Measurements from ENCODE around the gene PTPRO. TPM values are rescaled to one million over a fixed set of nuclear protein-coding genes. Genes with fewer than 3 reads are reported as not detected.

PTPRO gene
- total RNA-seq, 1 donor from 2014 or later, result 5.2 TPM

DNA sequence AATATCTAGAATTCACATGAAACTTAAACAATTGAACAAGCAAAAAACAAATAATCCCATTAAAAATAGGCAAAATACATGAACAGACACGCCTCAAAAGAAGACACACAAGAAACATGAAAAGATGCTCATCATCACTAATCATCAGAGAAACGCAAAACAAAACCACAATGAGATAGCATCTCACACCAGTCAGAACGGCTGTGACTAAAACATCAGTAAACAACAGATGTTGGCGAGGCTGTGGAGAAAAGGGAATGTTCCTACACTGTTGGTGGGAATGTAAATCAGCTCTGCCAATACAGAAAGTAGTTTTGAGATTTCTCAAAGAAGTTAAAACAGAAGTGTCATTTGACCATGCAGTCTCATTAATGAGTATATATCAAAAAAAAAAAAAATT is 121.3 kb downstream of the PTPRO start:
- no peak for DNase-seq (ENCODE audit: low spot score)

DNA sequence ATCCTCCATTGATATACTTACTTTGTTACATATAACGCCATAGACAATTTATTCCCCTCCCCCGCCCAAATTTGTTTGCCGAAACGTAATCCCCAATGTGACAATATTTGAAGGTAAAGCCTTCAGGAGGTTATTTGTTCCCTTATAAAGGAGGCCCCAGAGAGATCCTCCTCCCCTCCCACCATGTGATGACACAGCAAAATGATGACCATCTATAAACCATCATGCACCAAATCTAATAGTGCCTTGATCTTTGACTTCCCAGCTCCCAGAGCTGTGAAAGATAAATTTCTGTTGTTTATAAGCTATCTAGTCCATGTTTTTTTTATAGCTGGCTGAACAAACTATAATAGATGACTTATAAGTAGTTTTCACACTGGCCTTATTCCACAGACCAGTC is 122.2 kb downstream of the PTPRO start:
- no peak for DNase-seq (ENCODE audit: low spot score)

DNA sequence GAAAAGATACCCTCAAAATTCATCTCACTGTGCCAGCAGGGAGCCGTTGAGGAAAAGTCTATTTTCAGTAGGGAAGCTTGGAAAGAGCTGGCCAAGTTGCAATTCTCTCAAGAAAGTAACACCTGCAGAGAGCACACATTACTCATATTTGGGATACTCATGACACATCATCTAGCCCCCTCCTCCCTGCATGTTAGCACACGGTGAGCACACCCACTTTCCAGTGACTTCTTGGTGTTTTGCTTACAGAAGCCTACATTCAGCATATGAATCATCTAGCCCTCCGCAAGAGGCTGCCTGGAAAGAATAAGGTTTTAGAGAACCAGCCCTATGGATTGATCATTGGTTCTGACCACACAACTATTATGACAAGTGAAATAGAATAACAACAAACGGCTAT is 124.5 kb downstream of the PTPRO start:
- DNase-seq (ENCODE audit: low spot score), result no peak

DNA sequence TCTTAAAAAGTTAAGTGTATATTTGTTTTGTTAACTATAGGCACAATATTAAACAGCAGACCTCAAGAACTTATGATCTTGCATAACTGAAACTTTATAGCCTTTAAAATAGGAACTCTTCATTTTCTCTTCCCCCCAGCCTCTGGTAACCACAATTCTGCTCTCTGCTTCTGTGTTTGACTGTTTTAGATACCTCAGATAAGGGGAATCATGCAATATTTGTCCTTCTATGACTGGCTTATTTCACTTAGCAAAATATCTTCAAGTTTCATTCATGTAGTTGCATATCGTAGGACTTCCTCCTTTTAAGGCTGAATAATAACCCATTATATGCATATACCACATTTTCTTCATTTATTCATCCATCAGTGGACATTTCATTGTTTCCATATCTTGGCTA is 131.3 kb downstream of the PTPRO start:
- DNase-seq (ENCODE audit: low spot score), result no peak

DNA sequence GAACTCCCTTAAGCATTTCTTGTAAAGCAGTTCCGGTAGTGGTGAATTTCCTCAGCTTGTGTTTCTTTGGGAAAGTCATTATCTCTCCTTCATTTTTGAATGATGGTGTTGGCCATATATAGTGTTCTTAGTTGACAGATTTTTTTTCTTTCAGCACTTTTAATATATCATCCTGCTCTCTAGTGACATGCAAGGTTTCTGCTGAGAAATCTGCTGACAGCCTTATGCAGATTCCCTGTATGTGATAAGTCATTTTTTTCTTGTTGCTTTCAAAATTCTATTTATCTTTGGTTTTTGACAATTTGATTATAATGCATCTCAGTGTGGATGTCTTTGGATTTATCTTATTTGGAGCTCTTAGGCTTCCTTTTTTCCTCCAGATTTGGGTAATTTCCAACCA is 135.7 kb downstream of the PTPRO start:
- DNase-seq (ENCODE audit: low spot score), result no peak

DNA sequence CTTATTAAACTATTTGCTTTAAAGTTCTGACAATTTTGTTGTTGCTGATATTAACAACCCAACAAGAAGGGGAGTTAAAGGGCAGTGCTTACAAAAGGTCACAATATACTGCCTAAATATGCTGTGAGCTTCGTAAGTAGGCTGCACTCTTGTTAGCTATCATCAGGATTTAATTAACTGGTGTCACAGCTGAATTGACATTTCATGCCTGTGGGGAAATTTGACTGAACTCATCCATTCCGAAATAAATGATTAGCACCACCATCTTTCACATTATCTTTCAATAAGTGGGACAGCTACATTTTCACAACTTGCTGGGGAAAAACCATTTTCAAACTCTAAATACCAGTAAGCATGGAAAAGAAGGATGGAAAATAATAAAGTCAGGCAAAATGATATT is 146.6 kb downstream of the PTPRO start:
- no peak for DNase-seq (ENCODE audit: low spot score)

GRCh38 chr12:15469356-15469755 is 147.0 kb downstream of the PTPRO start:
- DNase-seq (ENCODE audit: low spot score), result no peak

GRCh38 chr12:15472036-15472435 is 149.7 kb downstream of the PTPRO start:
- DNase-seq (ENCODE audit: low spot score), result no peak

DNA sequence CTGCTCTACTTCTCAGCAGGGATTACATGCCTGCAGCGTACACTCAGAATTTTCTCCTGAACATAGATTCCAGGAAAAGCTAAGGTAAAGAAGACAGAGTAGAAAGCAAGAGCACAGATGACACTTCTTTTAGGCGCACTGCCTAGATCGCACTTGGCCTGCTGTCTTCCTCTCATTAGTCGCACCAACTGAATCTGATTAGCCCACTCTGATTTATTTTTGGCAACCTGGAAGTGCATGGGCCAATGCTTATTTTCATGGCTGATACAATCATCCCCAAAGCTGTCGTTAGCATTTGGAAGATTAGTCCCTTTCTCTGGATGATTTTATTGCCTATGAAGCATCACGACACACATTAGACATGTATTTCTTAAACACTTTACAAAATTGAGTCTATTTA is 152.5 kb downstream of the PTPRO start:
- DNase-seq (ENCODE audit: low spot score), result no peak

DNA sequence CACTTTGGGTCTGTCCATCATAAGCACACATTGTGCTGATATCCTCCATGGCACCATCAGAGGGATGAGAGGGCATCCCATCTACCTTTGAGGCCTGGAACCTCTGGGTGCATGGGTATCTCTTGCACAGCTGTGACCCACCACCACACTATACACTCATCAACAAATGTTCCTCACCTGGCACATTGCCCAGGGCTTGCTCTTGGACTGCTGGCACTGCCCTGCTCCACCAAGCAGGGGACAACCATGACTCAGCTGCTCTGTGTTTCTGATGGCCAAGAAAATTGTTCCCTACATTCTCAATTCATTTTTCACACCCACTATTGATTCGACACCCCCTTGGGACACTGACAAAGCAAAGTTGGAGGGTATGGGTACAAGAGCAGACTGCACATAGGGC is 155.5 kb downstream of the PTPRO start:
- DNase-seq (ENCODE audit: low spot score), result no peak

DNA sequence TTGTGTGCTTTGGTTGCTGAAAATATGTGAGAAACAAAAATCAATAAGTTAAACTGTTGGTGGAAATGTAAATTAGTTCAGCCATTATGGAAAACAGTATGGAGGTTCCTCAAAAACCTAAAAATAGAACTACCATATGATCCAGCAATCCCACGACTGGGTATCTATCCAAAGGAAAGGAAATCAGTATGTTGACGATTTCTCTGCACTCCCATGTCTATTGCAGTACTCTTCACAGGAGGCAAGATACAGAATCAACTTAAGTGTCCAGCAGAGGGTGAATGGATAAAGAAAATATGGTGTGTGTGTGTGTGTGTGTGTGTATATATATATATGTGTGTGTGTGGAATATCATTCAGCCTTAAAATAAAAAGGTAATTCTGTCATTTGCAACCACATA is 159.5 kb downstream of the PTPRO start:
- DNase-seq (ENCODE audit: low spot score), result no peak

- DNase-seq (ENCODE audit: low spot score), result no peak
These were observed 163.2 kb downstream of the PTPRO start for GRCh38 chr12:15485466-15485865.

DNA sequence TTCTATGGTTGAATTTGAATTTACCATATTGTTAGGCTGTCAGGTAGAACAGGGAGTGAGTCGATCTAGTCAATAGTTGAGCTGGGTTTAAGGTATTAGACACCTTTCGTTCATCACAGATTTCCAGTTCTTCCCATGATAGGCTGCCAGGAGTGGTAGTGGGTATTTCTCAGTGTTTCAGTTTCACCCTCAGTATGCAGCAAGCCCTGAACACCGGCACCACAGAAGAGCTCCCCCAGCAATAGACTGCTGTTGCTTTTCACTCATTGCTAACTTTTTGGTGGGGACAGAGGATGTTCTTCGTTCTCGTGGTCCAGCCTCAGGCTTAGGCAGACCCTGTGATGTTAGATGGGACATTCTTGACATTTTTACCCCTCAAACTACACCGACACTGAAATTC is 164.6 kb downstream of the PTPRO start:
- no peak for DNase-seq (ENCODE audit: low spot score)

- DNase-seq (ENCODE audit: low spot score), result no peak
These were observed 166.2 kb downstream of the PTPRO start for GRCh38 chr12:15488481-15488880.

DNA sequence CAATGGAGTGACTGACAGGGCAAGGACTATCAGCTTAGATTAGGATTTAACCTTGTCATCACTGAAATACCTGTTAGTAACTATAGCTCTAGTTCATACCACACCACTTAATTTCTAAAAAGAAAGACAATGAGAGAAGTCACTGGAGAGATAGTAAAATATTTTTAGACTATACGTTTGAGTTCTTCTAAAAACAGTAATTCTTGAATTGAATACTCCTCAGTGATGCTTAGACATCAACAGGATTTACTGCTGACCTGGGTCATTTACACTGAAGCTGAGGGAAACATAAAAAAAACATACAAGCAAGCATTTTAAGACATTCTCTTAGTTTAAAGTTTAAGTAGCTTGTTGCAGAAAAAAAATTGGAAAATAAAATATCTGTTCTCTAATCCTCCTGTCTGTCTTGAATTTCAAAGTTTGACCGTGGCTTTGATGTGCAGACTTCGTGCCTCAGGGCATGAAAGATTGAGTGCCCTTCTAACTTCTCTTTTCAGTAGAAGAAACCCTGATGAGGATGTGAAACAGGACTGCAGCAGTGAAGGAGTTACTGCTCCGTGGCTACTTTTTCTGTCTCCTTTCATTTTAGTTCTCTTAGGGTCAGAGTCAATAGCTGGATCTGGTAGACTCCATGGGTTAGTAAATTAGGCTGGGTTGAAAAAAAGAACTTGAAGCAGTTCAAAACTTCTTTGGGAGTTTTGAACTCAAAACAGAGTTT is 172.2 kb downstream of the PTPRO start:
- DNase-seq (ENCODE audit: low spot score), result no peak

GRCh38 chr12:15495746-15496145 is 173.4 kb downstream of the PTPRO start:
- no peak for DNase-seq (ENCODE audit: low spot score)

DNA sequence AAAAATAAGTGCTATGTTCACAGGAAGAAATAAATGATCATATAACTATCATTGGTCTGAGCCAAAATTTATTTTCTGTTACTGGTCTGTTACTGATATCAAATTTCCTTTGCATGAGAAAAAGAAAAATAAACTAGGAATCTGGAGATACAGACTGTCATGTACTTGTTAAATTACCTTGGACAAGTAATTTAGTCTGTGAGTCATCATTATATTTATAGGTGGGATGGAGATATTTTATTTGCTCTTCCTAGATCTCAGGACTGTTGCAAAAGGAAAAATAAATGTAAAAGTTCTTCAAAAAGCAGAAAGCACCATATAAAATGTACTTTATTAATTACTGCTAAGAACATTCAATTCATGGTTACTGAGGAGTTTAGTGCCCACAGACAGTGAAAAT is 174.4 kb downstream of the PTPRO start:
- DNase-seq (ENCODE audit: low spot score), result no peak

- no peak for DNase-seq (ENCODE audit: low spot score)
These were observed 175.5 kb downstream of the PTPRO start for GRCh38 chr12:15497671-15498292.

DNA sequence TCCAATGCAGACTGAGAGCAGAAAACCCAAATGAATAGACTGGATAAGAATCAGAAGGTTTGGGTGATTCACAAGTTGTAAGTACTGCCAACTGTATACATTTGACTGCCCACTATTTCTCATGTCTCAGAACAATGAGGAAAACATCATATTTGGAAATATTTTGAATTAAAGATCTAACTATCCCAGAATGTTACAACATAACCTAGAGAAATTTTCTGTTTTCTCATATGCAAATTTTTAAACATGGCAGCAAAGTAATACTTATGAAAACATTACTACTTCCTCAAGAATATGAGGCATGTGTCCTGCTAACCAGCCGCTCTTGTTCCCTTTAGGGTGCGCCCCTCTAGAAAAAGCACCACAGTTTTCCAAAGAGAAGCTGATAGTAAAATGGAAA is 179.9 kb downstream of the PTPRO start:
- no peak for DNase-seq (ENCODE audit: low spot score)

- DNase-seq (ENCODE audit: low spot score), result no peak
These were observed 183.3 kb downstream of the PTPRO start for GRCh38 chr12:15505616-15506015.

GRCh38 chr12:15515010-15515409 is 192.7 kb downstream of the PTPRO start:
- no peak for DNase-seq (ENCODE audit: low spot score)

- DNase-seq (ENCODE audit: low spot score), result no peak
These were observed 197.8 kb downstream of the PTPRO start for GRCh38 chr12:15520083-15520482.

DNA sequence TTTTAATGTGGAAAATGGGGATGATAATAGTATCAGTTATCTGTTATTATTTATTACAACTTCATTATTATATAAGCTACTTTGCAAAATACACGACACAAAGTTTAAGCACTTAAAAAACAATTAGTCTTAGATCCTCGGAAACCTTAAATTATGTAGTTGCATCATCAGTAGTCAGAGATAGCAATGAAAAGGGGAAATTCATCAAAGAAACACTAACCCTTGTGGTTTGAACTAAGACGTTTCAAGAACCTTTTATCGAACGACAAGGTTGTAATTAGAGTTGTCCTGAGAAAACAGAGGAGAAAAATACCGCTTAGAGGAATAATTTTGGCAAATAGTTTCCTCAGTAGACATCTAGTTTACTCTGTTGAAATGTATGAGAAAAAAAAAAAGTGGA is 198.5 kb downstream of the PTPRO start:
- no peak for DNase-seq (ENCODE audit: low spot score)

All from mesenteric fat pad (tissue), 1 donor.